ENCODE results near the gene TRIM66.

The TRIM66 gene

GRCh38 chr11:8610532-8611116 is 71.8 kb downstream of the TRIM66 start:
- H3K27ac Mint-ChIP-seq: peak overlapping the region; percentile 74
- H3K4me1 Mint-ChIP-seq (ENCODE audit: low read depth): peaks cover 11% of the 10 kb centered on the region
- no peak overlapping the region for H3K4me3 Mint-ChIP-seq
- no peaks in the 10 kb centered on the region for H3K9me3 Mint-ChIP-seq
- H3K27me3 Mint-ChIP-seq (ENCODE audit: low read depth): peaks cover 12% of the 10 kb centered on the region
- H3K36me3 Mint-ChIP-seq (ENCODE audit: low read depth): no peaks in the 10 kb centered on the region

GRCh38 chr11:8608652-8609051 is 73.8 kb downstream of the TRIM66 start:
- Mint-ChIP-seq H3K4me3 (no peak overlapping the region), H3K27me3 (ENCODE audit: low read depth) (peaks cover 20% of the 10 kb centered on the region), H3K4me1 (ENCODE audit: low read depth) (peaks cover 11% of the 10 kb centered on the region), H3K9me3 (no peaks in the 10 kb centered on the region), H3K27ac (no peak overlapping the region), H3K36me3 (ENCODE audit: low read depth) (no peaks in the 10 kb centered on the region)

- Mint-ChIP-seq H3K4me1 (ENCODE audit: low read depth) (peaks cover 10% of the 10 kb centered on the region), H3K36me3 (ENCODE audit: low read depth) (no peaks in the 10 kb centered on the region), H3K27ac (no peak overlapping the region), H3K27me3 (ENCODE audit: low read depth) (peaks cover 26% of the 10 kb centered on the region), H3K4me3 (no peak overlapping the region), H3K9me3 (no peaks in the 10 kb centered on the region)
Measured at GRCh38 chr11:8605971-8606563, 76.4 kb downstream of the TRIM66 start.

- Mint-ChIP-seq H3K4me1 (ENCODE audit: low read depth) (no peaks in the 10 kb centered on the region), H3K27ac (no peak overlapping the region), H3K36me3 (ENCODE audit: low read depth) (no peaks in the 10 kb centered on the region), H3K27me3 (ENCODE audit: low read depth) (peaks cover 27% of the 10 kb centered on the region), H3K9me3 (no peaks in the 10 kb centered on the region), H3K4me3 (no peak overlapping the region)
Measured at GRCh38 chr11:8604078-8604723, 78.3 kb downstream of the TRIM66 start.

- H3K4me1 Mint-ChIP-seq (ENCODE audit: low read depth): no peaks in the 10 kb centered on the region
- no peaks in the 10 kb centered on the region for H3K9me3 Mint-ChIP-seq
- H3K27ac Mint-ChIP-seq: no peak overlapping the region
- H3K36me3 Mint-ChIP-seq (ENCODE audit: low read depth): no peaks in the 10 kb centered on the region
- H3K27me3 Mint-ChIP-seq (ENCODE audit: low read depth): peaks cover 32% of the 10 kb centered on the region
- H3K4me3 Mint-ChIP-seq: no peak overlapping the region
Measured at GRCh38 chr11:8603696-8604077, 78.8 kb downstream of the TRIM66 start.

- Mint-ChIP-seq H3K4me1 (ENCODE audit: low read depth) (no peaks in the 10 kb centered on the region), H3K27ac (no peak overlapping the region), H3K36me3 (ENCODE audit: low read depth) (no peaks in the 10 kb centered on the region), H3K27me3 (ENCODE audit: low read depth) (peaks cover 49% of the 10 kb centered on the region), H3K4me3 (no peak overlapping the region), H3K9me3 (no peaks in the 10 kb centered on the region)
Measured at GRCh38 chr11:8601376-8602133, 80.9 kb downstream of the TRIM66 start.

- Mint-ChIP-seq H3K4me1 (ENCODE audit: low read depth) (peaks cover 3% of the 10 kb centered on the region), H3K4me3 (no peak overlapping the region), H3K9me3 (no peaks in the 10 kb centered on the region), H3K27ac (no peak overlapping the region), H3K27me3 (ENCODE audit: low read depth) (peaks cover 57% of the 10 kb centered on the region), H3K36me3 (ENCODE audit: low read depth) (no peaks in the 10 kb centered on the region)
Measured at GRCh38 chr11:8598506-8598905, 84.0 kb downstream of the TRIM66 start.

- Mint-ChIP-seq H3K4me1 (ENCODE audit: low read depth) (peaks cover 3% of the 10 kb centered on the region), H3K9me3 (no peaks in the 10 kb centered on the region), H3K4me3 (no peak overlapping the region), H3K27ac (no peak overlapping the region), H3K27me3 (ENCODE audit: low read depth) (peaks cover 69% of the 10 kb centered on the region), H3K36me3 (ENCODE audit: low read depth) (no peaks in the 10 kb centered on the region)
Measured at GRCh38 chr11:8597182-8597581, 85.3 kb downstream of the TRIM66 start.

- no peaks in the 10 kb centered on the region for H3K9me3 Mint-ChIP-seq
- no peak overlapping the region for H3K4me3 Mint-ChIP-seq
- H3K27ac Mint-ChIP-seq: no peak overlapping the region
- no peaks in the 10 kb centered on the region for H3K36me3 Mint-ChIP-seq (ENCODE audit: low read depth)
- peaks cover 3% of the 10 kb centered on the region for H3K4me1 Mint-ChIP-seq (ENCODE audit: low read depth)
- H3K27me3 Mint-ChIP-seq (ENCODE audit: low read depth): peaks cover 72% of the 10 kb centered on the region
Measured at GRCh38 chr11:8596504-8597046, 85.9 kb downstream of the TRIM66 start.

- Mint-ChIP-seq H3K4me1 (ENCODE audit: low read depth) (peaks cover 3% of the 10 kb centered on the region), H3K36me3 (ENCODE audit: low read depth) (no peaks in the 10 kb centered on the region), H3K9me3 (no peaks in the 10 kb centered on the region), H3K4me3 (peak within 1 kb of the TSS; percentile 72), H3K27me3 (ENCODE audit: low read depth) (peaks cover 82% of the 10 kb centered on the region), H3K27ac (no peak within 1 kb of the TSS)
Measured at GRCh38 chr11:8593935-8594909, 88.2 kb downstream of the TRIM66 start, which contains the start of gene STK33. STK33 (minus strand) TSS chr11:8594228; CDS start chr11:8474905, 119,323 bp downstream.

GRCh38 chr11:8593455-8593854 is 89.0 kb downstream of the TRIM66 start:
- Mint-ChIP-seq H3K27ac (no peak overlapping the region), H3K4me1 (ENCODE audit: low read depth) (peaks cover 3% of the 10 kb centered on the region), H3K4me3 (peak overlapping the region; percentile 72), H3K27me3 (ENCODE audit: low read depth) (peaks cover 82% of the 10 kb centered on the region), H3K9me3 (no peaks in the 10 kb centered on the region), H3K36me3 (ENCODE audit: low read depth) (no peaks in the 10 kb centered on the region)

- peaks cover 37% of the 10 kb centered on the region for H3K27me3 Mint-ChIP-seq (ENCODE audit: low read depth)
- no peaks in the 10 kb centered on the region for H3K4me1 Mint-ChIP-seq (ENCODE audit: low read depth)
- no peaks in the 10 kb centered on the region for H3K9me3 Mint-ChIP-seq
- H3K36me3 Mint-ChIP-seq (ENCODE audit: low read depth): no peaks in the 10 kb centered on the region
- H3K27ac Mint-ChIP-seq: no peak overlapping the region
- no peak overlapping the region for H3K4me3 Mint-ChIP-seq
Measured at GRCh38 chr11:8587915-8588314, 94.5 kb downstream of the TRIM66 start.

- H3K9me3 Mint-ChIP-seq: no peaks in the 10 kb centered on the region
- H3K4me1 Mint-ChIP-seq (ENCODE audit: low read depth): no peaks in the 10 kb centered on the region
- no peaks in the 10 kb centered on the region for H3K36me3 Mint-ChIP-seq (ENCODE audit: low read depth)
- peaks cover 31% of the 10 kb centered on the region for H3K27me3 Mint-ChIP-seq (ENCODE audit: low read depth)
- no peak overlapping the region for H3K27ac Mint-ChIP-seq
- no peak overlapping the region for H3K4me3 Mint-ChIP-seq
Measured at GRCh38 chr11:8586805-8587204, 95.7 kb downstream of the TRIM66 start.

- peaks cover 26% of the 10 kb centered on the region for H3K27me3 Mint-ChIP-seq (ENCODE audit: low read depth)
- no peaks in the 10 kb centered on the region for H3K9me3 Mint-ChIP-seq
- no peaks in the 10 kb centered on the region for H3K4me1 Mint-ChIP-seq (ENCODE audit: low read depth)
- no peaks in the 10 kb centered on the region for H3K36me3 Mint-ChIP-seq (ENCODE audit: low read depth)
- H3K4me3 Mint-ChIP-seq: no peak overlapping the region
- H3K27ac Mint-ChIP-seq: no peak overlapping the region
Measured at GRCh38 chr11:8586184-8586583, 96.3 kb downstream of the TRIM66 start.

Data from T-helper 1 cell treated with Interleukin-12 subunit alpha and Interleukin-12 subunit beta and Interleukin-4 antibody, amounts not matched to agents 30 μg/mL and 1 μg/mL, for 36 hours (primary cell).